ENCODE measurements around the gene LHPP.

DNA sequence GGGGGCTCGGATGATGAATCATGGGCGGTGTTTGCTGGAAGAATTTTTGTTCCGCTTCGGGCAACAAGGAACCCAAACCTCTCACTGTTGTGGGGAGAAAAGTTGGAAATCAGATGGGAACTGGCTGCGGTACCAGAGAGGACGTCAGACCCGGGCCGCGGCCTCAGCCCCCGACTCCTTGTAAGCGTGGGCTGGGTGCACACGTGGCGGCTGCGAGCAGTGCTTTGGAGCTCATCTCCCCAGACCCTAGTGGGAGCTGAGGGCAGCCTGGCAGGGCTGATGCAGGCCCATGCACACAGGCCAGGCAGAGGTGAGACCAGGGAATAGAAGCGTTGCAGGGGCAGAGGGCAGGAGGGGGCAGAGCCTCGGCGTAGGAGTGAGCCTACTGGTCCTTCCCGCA lies 146.1 kb downstream of the LHPP start:
- TF ChIP-seq POLR2A (IDR thresholded peaks at IDR 0.05; ENCODE audit: low read length) (no peak), POLR2AphosphoS2 (conservative IDR thresholded peaks at IDR 0.05; ENCODE audit: low read length) (no peak), CTCF (IDR thresholded peaks at IDR 0.05) (no peak)
